ENCODE measurements around the gene ADAMTSL4.
A peak's percentile ranks its signal among the peaks of the same experiment; 100 is the strongest.

ADAMTSL4 gene

DNA sequence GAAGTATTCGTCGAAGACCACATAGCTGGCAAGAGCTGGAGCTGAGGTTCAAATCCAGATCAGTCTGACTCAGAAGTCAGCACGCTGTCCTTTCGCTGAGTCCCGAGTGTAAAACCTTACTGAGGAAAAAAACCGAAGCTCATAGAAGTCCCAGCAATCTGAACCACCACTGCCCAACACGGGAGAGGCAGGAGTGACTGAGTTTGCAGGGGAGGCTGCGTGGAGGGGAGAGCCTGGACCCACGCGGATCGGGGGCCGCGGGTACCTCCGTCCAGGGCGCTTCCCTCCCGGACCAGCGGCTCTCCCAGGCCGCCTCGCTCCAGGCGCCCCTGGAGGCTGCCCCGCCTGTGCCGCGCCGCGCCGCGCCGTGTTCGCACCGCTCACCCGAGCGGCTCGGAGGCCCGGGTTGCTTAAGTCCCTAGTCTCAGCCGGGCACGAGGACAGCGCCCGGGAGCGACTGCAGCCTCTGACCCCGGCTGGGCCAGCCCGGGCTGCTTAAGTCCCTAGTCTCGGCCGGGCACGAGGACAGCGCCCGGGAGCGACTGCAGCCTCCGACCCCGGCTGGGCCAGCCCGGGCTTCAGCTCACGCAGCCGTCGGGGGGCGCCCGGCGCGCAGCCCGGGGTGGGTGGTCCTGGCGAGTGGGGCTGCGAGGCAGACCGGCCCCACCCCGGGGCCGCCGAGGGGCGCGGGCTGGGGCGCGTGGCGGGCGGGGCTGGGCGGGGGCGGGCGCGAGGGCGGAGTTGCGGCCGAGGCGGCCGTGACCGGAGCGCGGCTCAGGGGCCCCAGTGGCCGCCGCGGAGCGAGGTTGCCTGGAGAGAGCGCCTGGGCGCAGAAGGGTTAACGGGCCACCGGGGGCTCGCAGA, at the start of gene ADAMTSL4:
TSS of gene ADAMTSL4 (plus strand) at position 777 of the 864 bp plus-strand sequence. CDS start 2,881 bp downstream, outside the sequence.
- no peaks in the 10 kb centered on the region for H3K9me3 ChIP-seq
- H3K27ac ChIP-seq = peak within 1 kb of the TSS; percentile 58
- peak within 1 kb of the TSS; percentile 75 for H3K9ac ChIP-seq
- peaks cover 12% of the 10 kb centered on the region; the same call in 1 of the 2 replicates for H3K27me3 ChIP-seq
- peak within 1 kb of the TSS; percentile 97 for H3K4me2 ChIP-seq
- peaks cover 39% of the 10 kb centered on the region for H3K4me1 ChIP-seq
- peak within 1 kb of the TSS; percentile 68 for H3K4me3 ChIP-seq
- H4K20me1 ChIP-seq = 0 out of 2 replicates have a peak, but pooled peaks cover 4% of the 10 kb centered on the region
- no peaks in the 10 kb centered on the region for H3K36me3 ChIP-seq
- TF ChIP-seq Cebpa-rat (IDR thresholded peaks at IDR 0.05) = no peak

DNA sequence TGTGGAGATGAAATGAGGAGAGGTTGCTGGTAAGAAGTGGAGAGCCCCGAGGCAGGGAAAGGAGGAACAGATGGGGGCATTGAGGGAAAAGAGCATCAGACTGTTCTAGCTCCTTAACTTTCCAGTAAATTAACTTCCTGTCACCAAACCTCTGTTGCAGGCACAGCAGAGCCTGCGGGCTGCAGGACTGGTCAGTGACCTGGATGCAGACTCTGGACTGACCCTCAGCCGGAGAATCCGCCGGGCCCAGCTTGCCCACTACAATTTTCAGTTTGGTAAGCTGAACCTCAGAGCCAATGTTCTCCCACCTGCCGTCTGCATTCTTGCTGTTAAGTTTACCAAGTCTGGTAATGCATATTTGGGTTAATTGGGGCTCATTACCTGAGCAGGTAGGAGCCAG, 43.8 kb upstream of the ADAMTSL4 start:
- no peak for TF ChIP-seq Cebpa-rat (IDR thresholded peaks at IDR 0.05)
- no peaks in the 10 kb centered on the region for H4K20me1 ChIP-seq
- no peak overlapping the region for H3K9ac ChIP-seq
- no peak overlapping the region for H3K4me2 ChIP-seq
- H3K27me3 ChIP-seq = no peaks in the 10 kb centered on the region
- no peak overlapping the region for H3K27ac ChIP-seq
- peaks cover 33% of the 10 kb centered on the region for H3K4me1 ChIP-seq
- no peaks in the 10 kb centered on the region for H3K9me3 ChIP-seq
- H3K36me3 ChIP-seq = peaks cover 63% of the 10 kb centered on the region
- no peak overlapping the region for H3K4me3 ChIP-seq

DNA sequence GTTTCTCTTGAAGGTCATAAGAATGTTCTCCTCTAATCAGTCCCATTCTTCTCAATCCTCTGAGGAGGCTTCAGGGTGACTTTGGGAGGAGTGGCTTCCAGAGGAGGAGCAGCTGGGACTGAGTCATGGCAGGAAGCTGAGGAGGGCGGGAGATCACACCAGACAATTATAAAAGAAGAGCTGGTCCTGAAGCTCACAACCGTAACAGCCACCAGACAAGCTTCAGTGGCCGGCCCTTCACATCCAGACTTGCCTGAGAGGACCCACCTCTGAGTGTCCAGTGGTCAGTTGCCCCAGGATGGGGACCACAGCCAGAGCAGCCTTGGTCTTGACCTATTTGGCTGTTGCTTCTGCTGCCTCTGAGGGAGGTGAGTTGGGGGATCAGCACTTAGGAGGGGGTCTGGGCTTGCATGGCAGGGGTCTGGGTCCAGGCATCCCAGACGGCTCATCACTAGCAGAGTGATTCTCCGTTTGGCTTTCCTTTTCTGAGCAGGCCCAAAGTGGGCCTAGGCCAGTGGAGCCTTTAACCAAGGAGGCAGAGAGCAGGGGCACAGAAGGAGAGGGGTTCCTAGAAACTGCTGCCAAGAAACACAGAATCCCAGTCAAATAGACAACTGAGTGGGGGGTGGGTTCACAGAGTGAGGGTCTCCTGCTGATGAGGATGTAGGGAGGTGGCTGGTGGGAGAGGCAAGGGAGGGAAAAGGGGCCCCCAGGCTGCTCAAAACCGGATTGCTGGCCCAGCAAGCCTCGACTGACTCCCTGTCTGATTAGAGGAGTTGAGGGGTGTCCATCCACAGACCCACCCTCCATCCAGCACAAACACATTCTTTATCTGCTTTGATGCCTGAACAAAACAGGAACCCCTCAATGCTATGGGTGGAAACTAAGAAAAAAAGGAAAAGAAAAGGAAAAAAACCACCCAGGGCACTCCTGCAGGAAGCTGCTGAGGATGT, 41.0 kb upstream of the ADAMTSL4 start, which contains the start of gene ECM1:
TSS of gene ECM1 (plus strand) at position 198 of the 953 bp plus-strand sequence. CDS start at position 299, 101 bp downstream.
- Histone ChIP-seq H3K4me1 (peaks cover 61% of the 10 kb centered on the region), H3K27ac (peak within 1 kb of the TSS; percentile 80), H3K4me3 (peak within 1 kb of the TSS; percentile 57), H3K4me2 (peak within 1 kb of the TSS; percentile 83), H3K36me3 (peaks cover 59% of the 10 kb centered on the region), H3K27me3 (no peaks in the 10 kb centered on the region), H3K9ac (peak within 1 kb of the TSS; percentile 77), H3K9me3 (no peaks in the 10 kb centered on the region), H4K20me1 (no peaks in the 10 kb centered on the region)
- no peak for TF ChIP-seq Cebpa-rat (IDR thresholded peaks at IDR 0.05)

DNA sequence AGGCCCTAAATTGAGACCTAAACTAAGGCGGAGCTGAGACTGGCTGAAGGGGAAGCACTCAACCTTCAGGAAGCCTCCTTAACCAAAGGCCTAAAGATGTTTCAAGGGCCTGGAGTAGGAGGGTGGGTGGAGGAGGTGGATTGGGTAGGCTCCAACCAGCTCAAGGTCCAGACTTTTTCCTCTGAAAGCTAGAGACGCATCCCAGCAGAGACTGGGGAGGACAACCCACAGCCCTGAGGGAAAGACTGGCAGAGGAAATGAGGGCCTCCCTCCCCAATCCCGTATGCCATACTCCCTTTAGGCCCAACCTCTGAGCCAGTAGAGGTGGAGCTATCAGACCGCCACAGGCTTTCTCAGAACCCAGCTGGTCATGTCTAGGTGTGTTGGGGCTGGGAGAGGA, 40.2 kb upstream of the ADAMTSL4 start:
- H3K4me3 ChIP-seq = peak overlapping the region; percentile 57
- H3K4me1 ChIP-seq = peaks cover 69% of the 10 kb centered on the region
- no peak for TF ChIP-seq Cebpa-rat (IDR thresholded peaks at IDR 0.05)
- peak overlapping the region; percentile 83 for H3K4me2 ChIP-seq
- peaks cover 55% of the 10 kb centered on the region for H3K36me3 ChIP-seq
- no peaks in the 10 kb centered on the region for H3K27me3 ChIP-seq
- H4K20me1 ChIP-seq = no peaks in the 10 kb centered on the region
- no peaks in the 10 kb centered on the region for H3K9me3 ChIP-seq
- peak overlapping the region; percentile 80 for H3K27ac ChIP-seq
- peak overlapping the region; percentile 77 for H3K9ac ChIP-seq

DNA sequence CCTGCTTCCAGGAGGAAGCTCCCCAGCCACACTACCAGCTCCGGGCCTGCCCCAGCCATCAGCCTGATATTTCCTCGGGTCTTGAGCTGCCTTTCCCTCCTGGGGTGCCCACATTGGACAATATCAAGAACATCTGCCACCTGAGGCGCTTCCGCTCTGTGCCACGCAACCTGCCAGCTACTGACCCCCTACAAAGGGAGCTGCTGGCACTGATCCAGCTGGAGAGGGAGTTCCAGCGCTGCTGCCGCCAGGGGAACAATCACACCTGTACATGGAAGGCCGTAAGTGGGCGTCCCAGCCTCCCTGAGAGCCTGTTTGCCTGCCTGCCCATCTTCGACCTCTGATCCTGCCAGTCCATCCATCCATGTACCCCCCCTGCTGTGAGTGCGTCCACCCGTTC, 37.7 kb upstream of the ADAMTSL4 start:
- Histone ChIP-seq H3K27me3 (no peaks in the 10 kb centered on the region), H4K20me1 (no peaks in the 10 kb centered on the region), H3K9ac (0 out of 2 replicates have a peak overlapping the region, but pooled peaks have one; percentile 57), H3K4me3 (no peak overlapping the region; the same call in 1 of the 2 replicates), H3K9me3 (no peaks in the 10 kb centered on the region), H3K36me3 (peaks cover 30% of the 10 kb centered on the region), H3K4me2 (peak overlapping the region; percentile 83), H3K4me1 (peaks cover 88% of the 10 kb centered on the region), H3K27ac (peak overlapping the region; percentile 80)
- no peak for TF ChIP-seq Cebpa-rat (IDR thresholded peaks at IDR 0.05)

DNA sequence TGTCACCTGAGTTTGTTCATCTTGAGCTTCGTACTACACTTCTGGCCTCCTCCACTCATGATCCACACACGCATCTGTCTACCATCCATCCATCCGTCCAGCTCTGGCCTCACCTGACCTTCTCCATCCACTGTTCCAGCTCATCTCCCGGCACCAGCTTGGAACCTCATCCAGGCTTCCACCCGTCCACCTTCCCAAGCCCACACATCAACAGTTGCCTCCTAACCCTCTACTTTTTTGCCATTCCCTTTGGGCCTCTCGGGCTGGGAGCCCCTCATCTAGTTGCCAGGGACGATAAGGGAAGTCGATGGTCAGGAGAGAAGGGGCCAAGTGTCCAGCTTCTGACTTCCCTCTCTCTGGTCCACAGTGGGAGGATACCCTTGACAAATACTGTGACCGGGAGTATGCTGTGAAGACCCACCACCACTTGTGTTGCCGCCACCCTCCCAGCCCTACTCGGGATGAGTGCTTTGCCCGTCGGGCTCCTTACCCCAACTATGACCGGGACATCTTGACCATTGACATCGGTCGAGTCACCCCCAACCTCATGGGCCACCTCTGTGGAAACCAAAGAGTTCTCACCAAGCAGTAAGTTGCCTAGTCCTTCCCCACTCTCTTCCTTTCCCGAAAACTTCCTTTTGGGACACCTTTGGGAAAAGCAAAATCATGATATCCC, 37.1 kb upstream of the ADAMTSL4 start:
- no peak overlapping the region for H3K4me3 ChIP-seq
- no peaks in the 10 kb centered on the region for H3K27me3 ChIP-seq
- H3K27ac ChIP-seq = peak overlapping the region; percentile 80; the same call in 1 of the 2 replicates
- peaks cover 24% of the 10 kb centered on the region for H3K36me3 ChIP-seq
- no peaks in the 10 kb centered on the region for H3K9me3 ChIP-seq
- H3K4me1 ChIP-seq = peaks cover 94% of the 10 kb centered on the region
- no peak overlapping the region for H3K9ac ChIP-seq
- H3K4me2 ChIP-seq = peak overlapping the region; percentile 83
- TF ChIP-seq Cebpa-rat (IDR thresholded peaks at IDR 0.05) = no peak
- no peaks in the 10 kb centered on the region for H4K20me1 ChIP-seq

DNA sequence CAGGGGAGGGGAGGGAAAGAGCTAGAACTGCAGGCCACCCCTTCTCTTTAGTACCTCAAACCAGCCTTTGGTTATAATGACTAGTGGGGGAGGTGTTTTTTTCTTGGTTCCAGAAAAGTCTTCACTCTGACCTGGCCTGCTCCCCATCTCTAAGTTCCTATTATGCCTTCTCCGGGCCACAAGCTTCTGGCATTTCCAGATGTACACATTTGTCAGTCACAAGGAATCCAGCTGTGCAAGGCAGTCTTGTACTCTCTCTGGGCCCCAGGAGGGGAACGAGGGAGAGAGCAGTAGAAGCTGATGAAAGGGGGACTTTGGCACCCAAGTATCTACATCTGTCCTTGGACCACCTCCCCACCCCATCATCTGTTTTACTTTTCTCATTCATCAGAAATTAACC, 36.4 kb upstream of the ADAMTSL4 start:
- H3K4me1 ChIP-seq = peaks cover 94% of the 10 kb centered on the region
- H3K27ac ChIP-seq = peak overlapping the region; percentile 75
- H3K4me3 ChIP-seq = no peak overlapping the region
- H3K27me3 ChIP-seq = no peaks in the 10 kb centered on the region
- H3K9me3 ChIP-seq = no peaks in the 10 kb centered on the region
- H4K20me1 ChIP-seq = no peaks in the 10 kb centered on the region
- H3K9ac ChIP-seq = peak overlapping the region; percentile 27; the same call in 1 of the 2 replicates
- no peak for TF ChIP-seq Cebpa-rat (IDR thresholded peaks at IDR 0.05)
- peaks cover 20% of the 10 kb centered on the region for H3K36me3 ChIP-seq
- peak overlapping the region; percentile 83 for H3K4me2 ChIP-seq

- Histone ChIP-seq H3K9me3 (no peaks in the 10 kb centered on the region), H3K4me3 (no peak overlapping the region), H3K36me3 (peaks cover 20% of the 10 kb centered on the region), H3K27ac (peak overlapping the region; percentile 75; the same call in 1 of the 2 replicates), H3K4me2 (peak overlapping the region; percentile 83), H4K20me1 (no peaks in the 10 kb centered on the region), H3K27me3 (no peaks in the 10 kb centered on the region), H3K9ac (peak overlapping the region; percentile 27; the same call in 1 of the 2 replicates), H3K4me1 (peaks cover 89% of the 10 kb centered on the region)
- no peak for TF ChIP-seq Cebpa-rat (IDR thresholded peaks at IDR 0.05)
Observed at GRCh38 chr1:150513351-150513791, 35.8 kb upstream of the ADAMTSL4 start.

- Histone ChIP-seq H3K9ac (peak overlapping the region; percentile 62; the same call in 1 of the 2 replicates), H3K4me1 (peaks cover 80% of the 10 kb centered on the region), H3K9me3 (no peaks in the 10 kb centered on the region), H3K36me3 (peaks cover 20% of the 10 kb centered on the region), H3K4me3 (no peak overlapping the region), H3K27me3 (no peaks in the 10 kb centered on the region), H4K20me1 (no peaks in the 10 kb centered on the region), H3K27ac (peak overlapping the region; percentile 75; the same call in 1 of the 2 replicates), H3K4me2 (peak overlapping the region; percentile 83)
- TF ChIP-seq Cebpa-rat (IDR thresholded peaks at IDR 0.05) = no peak
Observed at GRCh38 chr1:150514260-150514659, 34.9 kb upstream of the ADAMTSL4 start.

All from BLaER1 (cell line).